Cardiac muscle cell (in vitro differentiated cells and primary cell): ENCODE results near the gene ATP11A. TPM values are rescaled to one million over a fixed set of nuclear protein-coding genes. Genes with fewer than 3 reads are reported as not detected.
A peak's percentile ranks its signal among the peaks of the same experiment; 100 is the strongest.

Source experiments
- DNase-seq, 2 donors: peaks; one replicate each; pipeline versions ENCODE4 v3.0.0 to v3.0.0-alpha.2; 2010 to 2017; ENCODE audit warnings: low read depth in 1 of 2, low spot score in 1 of 2
- H3K27ac ChIP-seq: fragments of 200-600 bp; sonication (generic); 2 replicates; pipeline ENCODE4 v1.5.1; 2016
- H3K27me3 ChIP-seq: fragments of 200-600 bp; sonication (generic); 2 replicates; pipeline ENCODE4 v1.6.0; 2016; ENCODE audit warnings: control low read depth
- H3K36me3 ChIP-seq: fragments of 200-600 bp; sonication (generic); 2 replicates; pipeline ENCODE4 v1.5.1; 2016; ENCODE audit warnings: control low read depth
- H3K4me1 ChIP-seq: fragments of 200-600 bp; sonication (generic); 2 replicates; pipeline ENCODE4 v1.8.1; 2017; ENCODE audit warnings: low read depth, mild to moderate bottlenecking, mixed run types
- H3K4me3 ChIP-seq: fragments of 200-600 bp; sonication (generic); 2 replicates; pipeline ENCODE4 v1.5.1; 2016; ENCODE audit warnings: mild to moderate bottlenecking
- H3K9me3 ChIP-seq: fragments of 200-600 bp; sonication (generic); 2 replicates; pipeline ENCODE4 v1.5.1; 2017; ENCODE audit warnings: low read depth, mild to moderate bottlenecking, control low read depth
- polyA plus RNA-seq: library from polyadenylated mRNA; unstranded; fragments of >200 nt; fragmentation: Nextera tagmentation; extraction: Ambion mirVana; gene quantifications from 2 replicates; pipeline ENCODE4 v1.2.1, GENCODE V29; 2016
- total RNA-seq: library from RNA; depleted of rRNA; stranded (reverse); fragments of >200 nt; gene quantifications from 2 replicates; pipeline ENCODE4 v1.2.3, GENCODE V29; 2016
- TF ChIP-seq, protein P1 (sequence below): IDR thresholded peaks from 2 replicates; pipeline ENCODE4 v1.5.1; 2012; ENCODE audit warnings: low read depth, mild to moderate bottlenecking, low read length

ATP11A gene
- total and polyA plus RNA-seq, 2 experiments from 2014 or later: 38.0 to 42.9 TPM

DNA sequence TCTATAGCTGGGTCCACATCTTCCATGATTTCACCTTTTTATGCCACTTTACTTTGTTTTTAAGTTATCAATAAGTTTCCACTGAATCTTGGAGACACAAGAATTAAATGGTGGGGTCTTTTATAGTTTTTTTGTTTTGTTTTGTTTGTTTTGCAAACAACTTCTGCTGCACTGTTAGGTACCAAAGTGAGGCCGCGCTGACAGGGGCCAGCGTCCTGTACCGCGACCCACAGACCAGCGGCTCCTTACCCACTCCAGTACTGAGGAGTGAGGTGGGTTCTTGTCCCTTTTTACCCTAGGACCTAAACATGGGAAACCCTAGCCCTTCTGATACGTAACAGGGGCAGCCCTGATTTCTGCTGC is 203.3 kb downstream of the ATP11A start:
- no peak for DNase-seq
- peaks cover 10% of the 10 kb centered on the region for H3K27me3 ChIP-seq
- TF ChIP-seq, protein P1, sequence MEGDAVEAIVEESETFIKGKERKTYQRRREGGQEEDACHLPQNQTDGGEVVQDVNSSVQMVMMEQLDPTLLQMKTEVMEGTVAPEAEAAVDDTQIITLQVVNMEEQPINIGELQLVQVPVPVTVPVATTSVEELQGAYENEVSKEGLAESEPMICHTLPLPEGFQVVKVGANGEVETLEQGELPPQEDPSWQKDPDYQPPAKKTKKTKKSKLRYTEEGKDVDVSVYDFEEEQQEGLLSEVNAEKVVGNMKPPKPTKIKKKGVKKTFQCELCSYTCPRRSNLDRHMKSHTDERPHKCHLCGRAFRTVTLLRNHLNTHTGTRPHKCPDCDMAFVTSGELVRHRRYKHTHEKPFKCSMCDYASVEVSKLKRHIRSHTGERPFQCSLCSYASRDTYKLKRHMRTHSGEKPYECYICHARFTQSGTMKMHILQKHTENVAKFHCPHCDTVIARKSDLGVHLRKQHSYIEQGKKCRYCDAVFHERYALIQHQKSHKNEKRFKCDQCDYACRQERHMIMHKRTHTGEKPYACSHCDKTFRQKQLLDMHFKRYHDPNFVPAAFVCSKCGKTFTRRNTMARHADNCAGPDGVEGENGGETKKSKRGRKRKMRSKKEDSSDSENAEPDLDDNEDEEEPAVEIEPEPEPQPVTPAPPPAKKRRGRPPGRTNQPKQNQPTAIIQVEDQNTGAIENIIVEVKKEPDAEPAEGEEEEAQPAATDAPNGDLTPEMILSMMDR: no peak
- peak overlapping the region; percentile 55 for H3K27ac ChIP-seq
- H3K36me3 ChIP-seq: no peaks in the 10 kb centered on the region
- H3K4me3 ChIP-seq: no peak overlapping the region
- no peaks in the 10 kb centered on the region for H3K9me3 ChIP-seq
- peaks cover 11% of the 10 kb centered on the region for H3K4me1 ChIP-seq

GRCh38 chr13:112893570-112894422 is 204.0 kb downstream of the ATP11A start:
- H3K27ac ChIP-seq: peak overlapping the region; percentile 55
- H3K9me3 ChIP-seq: no peaks in the 10 kb centered on the region
- peaks cover 11% of the 10 kb centered on the region for H3K4me1 ChIP-seq
- H3K36me3 ChIP-seq: no peaks in the 10 kb centered on the region
- peak overlapping the region; percentile 39 for H3K4me3 ChIP-seq
- TF ChIP-seq, protein P1: no peak
- DNase-seq: peak; percentile 11 to 84
- H3K27me3 ChIP-seq: peaks cover 10% of the 10 kb centered on the region

- no peak for DNase-seq
- Histone ChIP-seq H3K36me3 (no peaks in the 10 kb centered on the region), H3K27me3 (peaks cover 10% of the 10 kb centered on the region), H3K4me3 (peak overlapping the region; percentile 39), H3K9me3 (no peaks in the 10 kb centered on the region), H3K4me1 (peaks cover 11% of the 10 kb centered on the region), H3K27ac (no peak overlapping the region)
- TF ChIP-seq, protein P1: no peak
Observed at GRCh38 chr13:112894423-112894672, 204.5 kb downstream of the ATP11A start.

- no peak overlapping the region for H3K27ac ChIP-seq
- H3K36me3 ChIP-seq: no peaks in the 10 kb centered on the region
- TF ChIP-seq, protein P1: no peak
- DNase-seq: peak in 1 of 2 donors; percentile 53
- H3K27me3 ChIP-seq: peaks cover 10% of the 10 kb centered on the region
- peaks cover 11% of the 10 kb centered on the region for H3K4me1 ChIP-seq
- H3K9me3 ChIP-seq: no peaks in the 10 kb centered on the region
- peak overlapping the region; percentile 39 for H3K4me3 ChIP-seq
Observed at GRCh38 chr13:112894673-112895481, 205.0 kb downstream of the ATP11A start.

- H3K4me3 ChIP-seq: no peak overlapping the region
- H3K36me3 ChIP-seq: no peaks in the 10 kb centered on the region
- no peak for DNase-seq
- H3K9me3 ChIP-seq: no peaks in the 10 kb centered on the region
- H3K4me1 ChIP-seq: peaks cover 11% of the 10 kb centered on the region
- peaks cover 10% of the 10 kb centered on the region for H3K27me3 ChIP-seq
- no peak overlapping the region for H3K27ac ChIP-seq
- TF ChIP-seq, protein P1: no peak
Observed at GRCh38 chr13:112895521-112896465, 206.0 kb downstream of the ATP11A start.
